ENCODE data around the gene C2CD5. TPM values are rescaled to one million over a fixed set of nuclear protein-coding genes. Genes with fewer than 3 reads are reported as not detected.

Gene C2CD5
- total RNA-seq, 2 experiments from 2014 or later, result 52.6 to 52.7 TPM

Other genes starting within 250 kb of the C2CD5 start
- gene ST8SIA1, start 209.8 kb downstream of the C2CD5 start, total RNA-seq, result 1 to 10 TPM; 2.6 to 3.1 TPM
- gene ETNK1, start 80.6 kb upstream of the C2CD5 start, total RNA-seq, result 10 to 100 TPM; 72.0 to 84.9 TPM

Measured in activated CD4-positive, alpha-beta memory T cell treated with anti-CD3 and anti-CD28 coated beads, Interleukin-2, amount 10 ng/mL, durations not matched to agents 7 days and 5 days (primary cell).